Thoracic aorta (tissue), 2 donors: ENCODE results near the gene CLSTN2. TPM values are rescaled to one million over a fixed set of nuclear protein-coding genes. Genes with fewer than 3 reads are reported as not detected.

Experiments
- ATAC-seq: fragments of 150-250 bp; one replicate; pipeline ENCODE4 v1.8.0; 2017; ENCODE audit warnings: low read depth; ENCODE audit not compliant: insufficient number of reproducible peaks, low FRiP score
- DNase-seq: peaks from one replicate; pipeline ENCODE4 v3.0.0-alpha.2; 2020; ENCODE audit warnings: low spot score
- H3K27ac ChIP-seq, 2 donors: fragments of 200-600 bp; sonication (generic); 1 replicate in 1 of 2; 2 replicates in 1 of 2; pipeline ENCODE4 v1.5.1; 2016; ENCODE audit warnings: mild to moderate bottlenecking in 2 of 2, moderate library complexity in 2 of 2
- H3K27me3 ChIP-seq: fragments of 200-600 bp; sonication (generic); replicated peaks from 2 replicates; pipeline ENCODE4 v1.6.0; 2016; ENCODE audit warnings: mild to moderate bottlenecking; ENCODE audit not compliant: insufficient read depth
- H3K36me3 ChIP-seq: fragments of 200-600 bp; sonication (generic); one replicate; pipeline ENCODE4 v1.5.1; 2016
- H3K4me1 ChIP-seq, 2 donors: fragments of 200-600 bp; sonication (generic); 1 replicate in 1 of 2; 2 replicates in 1 of 2; pipeline versions ENCODE4 v1.5.1 to v1.6.0; 2016; ENCODE audit warnings: low read depth in 2 of 2, mild to moderate bottlenecking in 1 of 2; ENCODE audit not compliant: control insufficient read depth in 1 of 2
- H3K4me3 ChIP-seq: fragments of 200-600 bp; sonication (generic); 2 replicates; pipeline ENCODE4 v1.5.1; 2016; ENCODE audit warnings: mild to moderate bottlenecking
- H3K9me3 ChIP-seq: fragments of 200-600 bp; sonication (generic); 2 replicates; pipeline ENCODE4 v1.5.1; 2016
- CTCF ChIP-seq: fragments of 200-600 bp; sonication (generic); IDR thresholded peaks from one replicate; pipeline ENCODE4 v1.5.1; 2019; ENCODE audit warnings: antibody characterized with exemption
- total RNA-seq, 2 donors: library from RNA; depleted of rRNA; stranded (reverse); fragments of >200 nt; gene quantifications; one replicate each; pipeline versions ENCODE4 v1.1.0 to v1.2.3, GENCODE V29; 2016

The CLSTN2 gene
- total RNA-seq, 2 donors from 2014 or later = 7.6 to 15.7 TPM

DNA sequence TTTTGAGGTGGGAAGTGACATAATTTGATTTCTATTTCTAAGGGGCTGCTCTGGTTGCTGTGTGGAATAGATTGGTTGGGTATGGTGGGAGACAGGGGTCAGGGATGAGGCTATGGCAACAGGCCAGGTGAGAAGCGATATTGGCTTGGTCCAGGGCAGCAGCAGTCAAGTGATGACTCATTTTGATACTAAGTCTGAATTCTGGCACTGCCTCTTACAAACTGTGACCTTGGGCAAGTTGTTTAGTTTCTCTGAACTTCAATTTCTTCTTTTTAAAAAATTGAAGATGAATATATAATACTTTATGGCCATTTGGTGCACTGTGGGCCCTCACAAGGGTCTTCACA lies 40.4 kb upstream of the CLSTN2 start:
- Histone ChIP-seq H3K4me3 (no peak overlapping the region), H3K4me1 (no peaks in the 10 kb centered on the region), H3K36me3 (no peaks in the 10 kb centered on the region), H3K27me3 (no peaks in the 10 kb centered on the region), H3K9me3 (no peaks in the 10 kb centered on the region), H3K27ac (no peak overlapping the region)
- TF ChIP-seq CTCF = no peak
- no peak for DNase-seq
- ATAC-seq = no peak

GRCh38 chr3:139897759-139898158 lies 37.2 kb upstream of the CLSTN2 start:
- H3K4me3 ChIP-seq = no peak overlapping the region
- DNase-seq = no peak
- no peak for TF ChIP-seq CTCF

GRCh38 chr3:139906418-139906817 lies 28.6 kb upstream of the CLSTN2 start:
- Histone ChIP-seq H3K27me3 (no peaks in the 10 kb centered on the region), H3K36me3 (no peaks in the 10 kb centered on the region), H3K4me3 (no peak overlapping the region), H3K4me1 (no peaks in the 10 kb centered on the region), H3K9me3 (no peaks in the 10 kb centered on the region), H3K27ac (no peak overlapping the region)
- no peak for TF ChIP-seq CTCF
- DNase-seq = no peak
- ATAC-seq = no peak

More at GRCh38 chr3:139897759-139898158, 37.2 kb upstream of the CLSTN2 start:
- ATAC-seq = no peak
- Histone ChIP-seq H3K4me1 (no peaks in the 10 kb centered on the region), H3K27ac (no peak overlapping the region), H3K27me3 (no peaks in the 10 kb centered on the region), H3K36me3 (no peaks in the 10 kb centered on the region), H3K9me3 (no peaks in the 10 kb centered on the region)

DNA sequence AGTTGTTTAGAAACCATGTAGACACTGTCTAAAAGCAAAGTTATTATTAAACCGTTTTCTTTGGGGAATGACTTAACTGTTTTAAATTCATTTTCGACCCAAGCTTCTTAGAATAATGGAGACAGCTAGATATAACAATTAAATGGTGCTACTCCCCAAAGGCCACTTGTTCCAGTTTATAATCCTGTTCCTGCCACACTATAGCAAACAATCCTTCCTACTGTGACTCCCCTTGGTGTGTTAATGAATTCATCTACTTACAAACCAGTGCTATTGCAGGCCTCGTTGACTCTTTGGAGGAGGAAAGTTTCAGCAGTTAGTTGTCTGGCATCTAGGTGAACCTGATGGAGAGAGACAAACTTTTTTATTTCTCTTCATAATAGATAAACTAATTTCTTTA lies 25.2 kb upstream of the CLSTN2 start:
- H3K9me3 ChIP-seq = no peaks in the 10 kb centered on the region
- no peak overlapping the region for H3K27ac ChIP-seq
- no peak for DNase-seq

DNA sequence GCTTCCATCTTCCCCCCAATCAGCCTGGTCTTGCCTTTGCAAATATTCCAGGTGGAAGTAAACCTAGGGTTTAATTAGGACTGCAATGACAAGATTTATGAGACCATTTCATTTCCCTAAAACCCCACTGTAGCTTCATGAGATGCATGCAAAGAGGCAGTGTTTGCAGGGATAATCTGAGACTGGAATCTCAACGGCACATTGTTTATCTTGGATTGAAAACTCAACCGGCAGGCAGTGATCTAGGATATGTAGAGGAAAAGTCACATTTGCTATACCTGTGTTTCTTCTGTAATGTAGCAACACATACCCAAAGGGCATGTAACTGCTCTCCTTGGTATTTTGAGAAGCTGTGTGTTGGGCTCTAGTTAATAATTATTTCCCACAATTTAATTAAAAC lies 18.7 kb upstream of the CLSTN2 start:
- no peaks in the 10 kb centered on the region for H3K36me3 ChIP-seq
- TF ChIP-seq CTCF = no peak
- ATAC-seq = no peak

More for the DNA sequence above, 25.2 kb upstream of the CLSTN2 start:
- H3K36me3 ChIP-seq = no peaks in the 10 kb centered on the region
- no peaks in the 10 kb centered on the region for H3K27me3 ChIP-seq
- H3K4me1 ChIP-seq = no peaks in the 10 kb centered on the region
- ATAC-seq = no peak
- no peak overlapping the region for H3K4me3 ChIP-seq
- no peak for TF ChIP-seq CTCF

More for the DNA sequence above, 18.7 kb upstream of the CLSTN2 start:
- H3K4me3 ChIP-seq = no peak overlapping the region
- no peaks in the 10 kb centered on the region for H3K4me1 ChIP-seq
- no peaks in the 10 kb centered on the region for H3K9me3 ChIP-seq
- no peak for DNase-seq
- no peaks in the 10 kb centered on the region for H3K27me3 ChIP-seq
- H3K27ac ChIP-seq = no peak overlapping the region
